Fibroblast of skin of back (primary cell): ENCODE data around the gene STAB1.
A peak's percentile ranks its signal among the peaks of the same experiment; 100 is the strongest.
"Not testable (repeated sequence)": the region's sequence is repeated elsewhere in the genome, so short reads cannot be mapped to it uniquely, and the experiment has no call there.

Experiments
- DNase-seq: peaks from one replicate; pipeline ENCODE4 v3.0.0-alpha.2; 2013

The STAB1 gene

DNA sequence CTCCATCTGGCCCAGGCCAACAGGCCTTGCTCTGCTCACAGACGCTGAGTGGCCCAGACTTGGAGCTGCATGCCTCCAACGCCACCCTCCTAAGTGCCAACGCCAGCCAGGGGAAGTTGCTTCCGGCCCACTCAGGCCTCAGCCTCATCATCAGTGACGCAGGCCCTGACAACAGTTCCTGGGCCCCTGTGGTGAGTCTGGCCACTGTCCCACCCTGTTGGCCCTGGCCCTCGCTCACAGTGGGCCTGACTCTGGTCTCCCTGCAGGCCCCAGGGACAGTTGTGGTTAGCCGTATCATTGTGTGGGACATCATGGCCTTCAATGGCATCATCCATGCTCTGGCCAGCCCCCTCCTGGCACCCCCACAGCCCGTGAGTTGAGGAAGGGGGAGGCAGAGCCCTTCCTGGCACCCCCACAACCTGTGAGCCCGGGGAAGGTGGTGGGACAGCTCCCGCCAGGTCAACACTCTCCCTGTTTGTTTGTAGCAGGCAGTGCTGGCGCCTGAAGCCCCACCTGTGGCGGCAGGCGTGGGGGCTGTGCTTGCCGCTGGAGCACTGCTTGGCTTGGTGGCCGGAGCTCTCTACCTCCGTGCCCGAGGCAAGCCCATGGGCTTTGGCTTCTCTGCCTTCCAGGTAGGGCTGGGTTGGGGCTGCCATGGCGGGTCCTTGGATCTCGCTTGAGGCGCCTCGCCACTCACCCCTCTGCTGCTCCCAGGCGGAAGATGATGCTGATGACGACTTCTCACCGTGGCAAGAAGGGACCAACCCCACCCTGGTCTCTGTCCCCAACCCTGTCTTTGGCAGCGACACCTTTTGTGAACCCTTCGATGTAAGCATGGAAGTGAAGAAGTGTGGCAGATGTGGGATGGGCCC is 28.5 kb downstream of the STAB1 start:
- DNase-seq = no peak

DNA sequence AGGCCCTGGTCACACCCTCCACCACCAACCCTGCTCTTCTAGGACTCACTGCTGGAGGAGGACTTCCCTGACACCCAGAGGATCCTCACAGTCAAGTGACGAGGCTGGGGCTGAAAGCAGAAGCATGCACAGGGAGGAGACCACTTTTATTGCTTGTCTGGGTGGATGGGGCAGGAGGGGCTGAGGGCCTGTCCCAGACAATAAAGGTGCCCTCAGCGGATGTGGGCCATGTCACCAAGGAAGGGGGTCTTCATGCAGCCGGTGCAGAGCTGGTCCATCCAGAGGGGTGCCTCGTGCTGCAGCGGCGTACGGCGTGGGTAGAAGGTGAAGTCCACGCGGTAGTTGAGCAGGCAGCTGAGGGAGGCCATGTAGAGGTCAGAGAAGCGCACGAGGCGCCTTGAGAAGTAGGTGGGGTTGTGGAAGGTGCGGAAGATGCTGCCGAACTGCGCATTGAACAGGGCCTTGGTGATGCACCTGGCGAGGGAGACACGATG is 29.2 kb downstream of the STAB1 start:
- DNase-seq = no peak

DNA sequence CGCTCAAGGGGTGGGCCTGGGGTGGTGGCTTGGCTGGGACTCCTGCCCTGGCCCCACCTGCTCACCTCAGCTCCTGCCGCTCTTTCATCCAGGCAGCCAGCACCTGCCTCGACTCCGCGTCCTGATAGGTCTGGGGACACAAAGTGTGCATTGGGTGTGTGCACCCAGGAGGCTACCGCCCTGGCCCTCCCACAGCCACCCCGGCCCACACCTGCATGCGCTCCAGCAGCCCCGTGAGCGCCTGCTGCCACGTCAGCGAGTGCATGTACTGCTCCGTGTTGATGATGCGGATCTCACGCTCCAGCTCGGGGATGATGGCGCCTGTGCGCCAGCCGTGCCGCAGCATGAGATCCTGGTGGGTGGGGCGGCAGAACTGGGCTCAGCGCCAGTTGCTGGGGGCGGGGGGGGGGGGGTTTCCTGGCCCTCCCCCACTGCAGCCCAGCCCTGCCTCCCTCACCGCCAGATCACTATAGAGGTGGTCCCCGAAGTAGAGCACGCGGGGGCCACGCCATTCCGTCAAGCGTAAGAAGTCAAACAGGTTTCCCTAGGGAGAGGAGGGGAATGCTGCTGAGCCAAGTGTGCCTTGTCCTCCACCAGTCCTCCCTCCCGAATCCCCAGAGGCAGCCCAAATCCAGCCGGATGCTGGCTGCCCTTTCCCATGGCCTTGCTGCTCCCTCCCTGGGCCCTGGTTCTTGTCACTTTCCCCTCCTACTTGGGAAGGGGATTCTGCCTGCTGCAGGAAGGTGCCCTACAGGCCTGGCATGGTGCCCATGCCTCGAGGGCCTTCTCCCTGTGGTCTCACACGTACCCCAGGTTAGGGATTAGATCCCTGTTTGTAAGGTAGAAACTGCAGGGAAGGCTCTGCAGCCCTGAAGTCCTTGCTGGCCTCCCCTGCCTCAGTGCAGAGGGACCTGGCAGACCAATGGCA is 29.9 kb downstream of the STAB1 start:
- no peak for DNase-seq

DNA sequence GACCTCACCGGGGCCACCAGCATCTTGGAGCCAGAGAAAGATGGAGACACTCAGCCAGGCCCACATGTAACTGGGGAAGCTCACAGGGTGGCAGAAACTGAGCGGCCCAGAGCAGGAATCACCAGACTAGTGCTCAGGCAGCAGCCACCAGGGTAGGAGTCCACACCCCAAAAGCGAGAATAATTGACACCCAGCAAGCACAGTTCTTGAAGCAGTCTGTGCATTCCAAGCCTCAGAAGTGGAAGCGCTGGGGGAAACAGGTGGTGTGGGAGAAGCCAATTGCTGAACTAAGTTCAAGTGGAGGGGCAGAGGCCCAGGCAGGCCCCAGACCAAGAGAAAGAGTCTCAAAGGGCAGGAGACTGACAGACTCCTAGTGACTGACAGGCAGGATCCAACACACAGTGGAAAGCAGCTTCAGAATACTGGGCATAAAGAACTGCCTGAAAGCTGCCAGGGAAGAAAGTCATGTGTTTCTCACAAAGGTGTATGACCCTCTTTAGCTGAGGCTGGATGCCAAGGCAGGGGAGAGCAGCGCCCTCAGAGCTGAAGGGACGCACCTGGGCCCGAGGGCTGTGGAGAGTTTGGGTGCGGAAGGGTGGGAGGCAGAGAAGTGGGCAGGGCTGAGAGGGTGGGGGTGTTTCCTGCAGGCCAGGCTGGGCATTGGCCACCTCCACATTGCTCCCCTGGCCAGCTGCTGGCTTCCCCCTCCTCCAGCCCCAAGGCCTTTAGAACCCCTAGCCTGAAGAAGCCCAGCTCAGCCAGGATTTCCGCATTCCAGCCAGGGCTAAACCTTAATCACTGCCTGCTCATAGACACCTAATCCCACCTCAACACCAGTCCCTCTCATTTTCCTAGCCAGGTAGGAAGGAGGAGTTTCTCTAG is 30.8 kb downstream of the STAB1 start:
- DNase-seq = no peak

DNA sequence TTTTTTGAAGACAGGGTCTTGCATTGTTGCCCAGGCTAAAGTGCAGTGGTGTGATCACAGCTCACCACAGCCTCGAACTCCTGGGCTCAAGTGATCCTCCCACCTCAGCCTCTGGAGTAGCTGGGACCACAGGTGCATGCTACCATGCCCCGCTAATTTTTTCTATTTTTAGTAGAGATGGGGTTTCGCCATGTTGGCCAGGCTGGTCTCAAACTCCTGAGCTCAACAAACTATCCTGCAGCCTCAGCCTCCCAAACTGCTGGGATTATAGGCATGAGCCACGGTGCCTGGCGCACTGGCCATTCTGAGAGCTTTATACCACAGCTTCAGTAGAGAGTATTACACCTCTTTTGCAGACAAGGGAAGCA is 31.5 kb downstream of the STAB1 start:
- not testable (repeated sequence) for DNase-seq

DNA sequence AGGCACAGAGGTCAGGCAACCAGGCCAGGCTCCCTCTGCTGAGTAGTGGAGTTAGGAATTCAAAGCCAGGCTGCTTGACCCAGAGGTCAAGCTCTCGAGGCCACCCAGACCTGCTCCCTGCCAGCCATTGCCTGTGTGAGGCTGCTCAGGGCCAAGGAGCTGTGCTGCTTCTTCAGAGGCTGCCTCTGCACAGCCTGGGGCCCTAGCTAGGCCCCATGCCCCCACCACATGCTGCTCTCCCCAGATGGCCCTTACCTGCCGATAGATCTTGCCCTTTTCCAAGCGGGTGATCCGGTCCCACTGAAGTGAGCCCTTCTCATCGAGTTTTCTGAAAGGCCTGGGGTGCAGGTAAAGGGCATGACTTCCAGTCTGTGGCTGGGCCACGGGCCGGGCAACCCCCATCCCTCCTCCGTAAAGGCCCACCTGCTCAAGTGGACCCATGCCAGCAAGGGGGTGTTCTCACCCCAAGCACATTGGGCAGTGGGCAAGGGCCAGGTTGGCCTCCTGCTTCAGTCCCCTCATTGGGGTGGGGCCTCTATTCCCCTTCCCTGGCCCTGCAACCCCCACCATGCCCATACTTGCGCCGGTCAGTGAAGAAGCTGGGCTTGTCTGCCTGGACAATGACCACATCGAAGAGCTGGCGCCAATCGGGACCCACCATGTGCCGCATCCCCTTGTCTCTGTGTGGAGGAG is 32.0 kb downstream of the STAB1 start:
- no peak for DNase-seq

DNA sequence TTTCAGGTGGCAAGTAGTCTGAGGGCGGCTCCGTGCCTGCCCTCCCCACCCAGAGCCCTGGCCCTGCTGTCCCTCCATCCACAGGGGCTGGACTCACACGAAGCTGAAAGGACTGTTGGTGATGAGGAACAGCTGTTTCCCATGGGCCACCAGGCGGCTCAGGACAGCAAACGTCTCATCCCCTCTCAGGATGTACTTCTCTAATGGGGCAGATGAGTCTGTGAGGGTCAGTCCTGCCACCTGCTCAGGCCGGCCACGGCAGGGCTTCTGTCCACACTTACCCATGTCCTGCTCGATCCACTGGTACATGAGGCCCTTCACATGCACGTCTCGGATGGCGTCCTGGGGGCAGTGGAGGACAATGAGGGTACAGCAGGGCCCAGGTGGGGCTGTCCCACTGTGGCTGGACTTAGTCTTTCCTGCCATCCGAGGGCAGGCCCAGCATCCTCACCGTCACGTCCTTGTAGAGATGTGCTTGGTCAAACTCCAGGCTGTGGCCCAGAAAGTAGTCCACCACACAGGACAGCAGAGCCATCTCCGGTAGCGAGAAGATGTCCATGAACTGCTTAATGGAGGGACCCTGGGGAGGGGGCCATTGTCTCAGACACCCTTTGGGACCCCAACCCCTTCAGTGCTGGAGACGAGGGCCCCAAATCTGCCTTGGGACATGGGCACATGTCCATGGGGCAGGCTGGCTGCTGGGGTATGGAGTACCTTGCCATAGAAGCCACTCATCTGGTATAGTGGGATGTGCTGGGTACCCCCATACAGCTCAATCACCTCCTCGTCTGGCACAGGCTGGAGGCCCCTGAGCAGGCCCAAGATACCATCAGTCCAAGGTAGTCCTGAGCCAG is 32.8 kb downstream of the STAB1 start:
- DNase-seq = no peak

DNA sequence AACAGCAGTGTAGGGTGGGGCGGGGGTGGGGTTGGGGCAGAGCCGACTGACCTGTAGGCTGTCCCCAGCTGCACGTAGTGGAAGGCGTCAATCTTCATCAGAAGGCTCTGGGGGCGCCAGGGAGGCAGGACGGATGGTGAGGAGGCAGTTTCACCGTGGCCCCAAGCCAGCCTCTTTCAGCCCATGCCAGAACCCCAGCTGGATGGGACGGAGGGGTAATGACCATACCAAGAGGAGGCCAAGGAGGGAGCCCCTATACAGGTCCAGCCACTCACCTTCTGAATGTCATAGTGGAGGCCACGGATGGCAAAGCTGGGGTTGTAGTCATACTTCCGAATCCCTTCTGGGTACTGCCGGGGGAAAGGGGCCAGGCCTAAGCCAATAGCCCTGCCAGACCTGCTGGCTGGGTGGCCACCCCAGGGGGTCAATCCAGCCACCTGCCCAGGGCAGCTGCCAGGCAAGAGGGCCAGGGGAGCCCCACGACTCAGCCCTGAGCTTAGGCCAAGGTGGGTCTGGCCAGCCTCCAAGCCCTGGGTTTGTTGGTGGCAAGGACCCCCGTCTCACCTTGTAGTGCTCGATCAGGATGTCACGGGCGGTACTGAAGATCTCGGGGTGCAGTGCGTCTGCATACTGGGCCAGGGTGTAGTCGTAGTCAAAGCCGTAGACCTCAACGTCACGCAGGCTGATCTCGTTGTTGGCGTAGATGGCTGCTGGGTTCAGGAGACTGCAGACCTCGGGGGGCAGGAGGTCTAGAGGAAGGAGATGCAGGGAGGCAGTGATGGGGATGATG is 33.6 kb downstream of the STAB1 start:
- no peak for DNase-seq

DNA sequence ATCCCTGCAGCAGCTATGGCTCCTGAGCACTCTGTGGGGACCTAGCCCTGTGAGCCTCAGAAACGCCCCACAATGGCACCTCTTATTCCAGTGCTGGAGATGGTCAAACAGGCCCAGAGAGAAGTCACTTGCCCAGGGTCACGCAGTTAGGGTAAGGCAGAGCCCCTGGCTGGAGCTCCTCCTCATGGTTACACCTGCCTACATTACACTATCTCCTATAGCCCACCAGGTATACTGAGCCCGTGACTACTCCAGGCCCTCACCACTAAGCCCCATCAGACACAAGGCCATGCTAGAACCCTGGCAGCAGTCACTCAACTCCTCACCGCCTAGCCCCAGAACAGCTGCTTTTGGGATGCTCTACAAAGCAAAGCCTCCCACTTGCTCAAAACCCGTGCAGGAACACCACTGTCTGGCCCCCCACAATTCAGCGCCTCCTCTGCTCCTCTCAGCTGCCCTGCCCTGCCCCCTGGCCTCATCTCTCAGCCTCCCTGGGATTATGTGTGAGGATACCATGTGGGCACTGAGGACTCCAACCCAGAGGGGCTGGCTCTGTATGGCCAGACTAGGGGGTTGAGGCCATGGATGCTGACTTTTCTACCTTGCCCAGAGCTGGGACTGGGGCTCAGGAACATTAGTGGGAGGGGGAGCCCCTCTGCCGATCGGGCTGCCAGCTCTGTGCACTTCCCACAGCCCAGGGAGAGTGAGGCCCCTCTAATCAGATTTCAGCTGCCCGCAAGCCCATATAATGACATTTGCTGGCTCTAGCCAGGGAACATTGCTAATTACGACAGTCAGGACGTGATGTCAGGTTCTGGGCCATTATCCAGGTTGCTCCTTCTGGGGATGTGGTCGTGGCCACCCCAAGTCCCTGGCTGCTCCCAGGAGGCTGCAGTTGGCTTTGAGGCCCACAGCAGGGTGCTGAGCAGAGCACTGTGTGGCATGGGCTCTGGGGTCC is 34.5 kb downstream of the STAB1 start:
- no peak for DNase-seq

DNA sequence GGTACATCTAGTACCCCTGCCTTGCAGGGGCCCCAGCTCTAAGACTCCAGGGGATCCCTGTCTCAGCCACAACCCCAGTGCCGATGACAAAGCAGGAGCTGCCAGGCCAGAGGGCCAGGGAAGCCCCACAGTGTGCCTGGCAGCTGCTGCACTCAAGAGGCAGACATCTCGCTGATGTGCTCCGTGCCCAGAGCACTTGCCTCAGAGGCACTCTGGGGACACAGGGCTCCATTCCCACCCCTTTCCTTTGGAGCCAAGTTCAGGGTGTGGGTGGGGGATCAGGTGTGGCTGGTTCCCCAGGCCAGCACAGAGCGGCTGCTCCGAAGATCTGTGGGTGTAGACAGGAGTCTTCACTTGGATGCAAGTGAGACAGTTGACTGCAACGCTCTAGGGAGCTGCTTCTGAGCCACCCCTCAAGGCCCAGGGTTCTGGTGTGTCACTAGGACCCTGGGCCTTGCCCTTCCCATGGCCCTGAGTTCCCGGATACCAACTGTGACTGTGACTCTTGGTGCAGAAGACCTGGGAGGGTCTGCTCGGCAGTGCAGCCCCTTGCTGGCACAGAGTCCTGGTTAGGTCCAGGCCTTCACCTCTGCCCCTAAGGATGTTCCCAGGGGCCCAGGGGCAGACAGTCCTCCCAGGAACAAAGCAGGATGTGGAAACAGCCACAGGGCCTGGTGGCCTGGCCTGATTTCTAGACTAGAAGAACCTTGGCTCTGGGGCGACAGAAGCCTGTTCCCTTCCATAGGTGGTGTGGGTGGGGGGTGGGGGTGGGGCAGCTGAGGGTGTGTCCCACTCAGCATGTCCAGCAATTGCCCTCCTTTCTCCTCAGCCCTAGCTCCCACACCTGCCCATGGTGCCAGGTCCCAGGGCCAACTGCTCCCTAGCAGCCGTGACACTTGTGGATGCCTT is 36.0 kb downstream of the STAB1 start:
- DNase-seq = no peak

DNA sequence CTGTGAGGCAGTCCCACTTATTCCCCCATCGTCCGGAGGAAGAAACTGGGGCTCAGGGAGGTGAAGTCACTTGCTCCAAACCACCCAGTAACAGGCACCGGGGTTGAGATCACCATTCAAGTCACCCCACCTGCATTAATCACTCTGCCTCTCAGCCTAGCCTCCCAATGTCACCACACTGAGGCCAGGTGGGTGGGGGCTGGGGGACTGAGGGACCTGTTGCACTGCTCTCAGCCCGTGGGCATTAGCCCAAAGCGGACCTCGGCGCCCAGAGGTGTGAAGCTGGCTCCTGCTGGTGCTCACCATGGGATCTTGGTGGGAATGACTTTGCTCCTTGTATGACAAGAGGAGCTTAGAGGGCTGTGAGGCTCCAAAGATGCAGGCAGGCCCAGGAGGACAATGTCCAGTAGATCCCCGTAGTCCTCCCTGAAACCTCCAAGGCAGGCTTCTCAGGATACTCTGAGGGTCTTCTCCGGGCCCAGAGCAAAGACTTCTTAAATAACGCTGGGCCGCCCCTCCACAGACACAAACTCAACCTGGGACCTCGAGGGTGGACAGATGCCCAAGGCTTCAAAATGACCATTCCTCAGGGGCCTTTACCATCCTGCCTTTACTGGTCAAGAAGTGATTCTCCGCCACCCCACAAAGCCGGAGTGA is 36.9 kb downstream of the STAB1 start:
- DNase-seq = no peak

DNA sequence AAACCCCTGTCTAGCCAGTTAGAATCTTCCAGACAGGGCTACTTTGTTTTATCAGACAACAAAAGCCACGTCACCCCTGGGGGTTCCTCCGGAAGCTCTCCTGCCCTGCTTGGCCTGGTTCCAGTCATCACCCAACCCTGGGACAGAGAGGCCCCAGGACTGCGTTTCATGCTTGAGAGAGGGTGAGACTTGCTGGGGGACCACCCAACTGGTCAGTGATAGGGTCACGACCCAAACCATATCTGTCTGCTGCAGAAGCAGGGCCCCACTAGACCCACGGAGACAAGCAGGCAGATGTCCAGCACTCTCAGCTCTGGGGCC is 37.3 kb downstream of the STAB1 start:
- peak; percentile 74 for DNase-seq

DNA sequence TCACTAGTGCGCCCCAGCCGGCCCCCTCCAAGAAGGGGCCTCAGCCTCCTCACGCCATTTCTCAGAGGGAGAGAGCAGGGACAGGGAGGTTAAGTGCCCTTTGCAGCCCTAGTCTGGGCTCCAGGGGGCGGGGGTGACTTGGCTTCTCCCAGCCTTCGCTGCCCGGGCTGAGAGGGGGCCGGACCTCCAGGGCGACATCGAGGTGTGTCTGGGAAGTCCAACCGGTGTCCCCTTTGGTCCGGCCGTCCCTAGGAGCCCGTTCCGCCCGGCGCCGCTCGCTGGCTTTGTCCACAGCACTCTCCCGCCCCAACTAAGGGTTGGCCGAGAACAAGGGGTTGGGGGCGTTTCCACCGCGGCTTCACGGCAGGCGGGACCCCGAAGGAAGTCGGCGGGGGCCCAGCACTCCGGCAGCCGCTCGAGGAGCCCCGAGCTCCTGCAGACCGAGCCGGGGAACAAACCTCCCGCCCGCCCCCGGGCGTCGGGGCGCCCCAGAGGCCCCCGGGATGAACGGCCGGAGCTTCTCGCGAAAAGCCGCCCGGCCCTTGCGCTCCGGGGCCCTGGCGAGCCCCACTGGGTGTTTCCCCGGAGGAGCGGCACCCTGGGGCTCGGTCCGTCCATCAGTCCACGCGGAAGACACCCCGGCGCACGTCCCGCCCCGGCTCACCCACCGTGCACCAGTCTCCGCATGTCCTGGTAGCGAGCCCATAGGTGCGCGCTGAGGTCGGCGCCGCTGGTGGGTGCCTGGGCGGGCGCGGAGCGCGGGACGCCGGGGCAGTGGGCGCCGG is 37.9 kb downstream of the STAB1 start:
- peak; percentile 23 for DNase-seq

DNA sequence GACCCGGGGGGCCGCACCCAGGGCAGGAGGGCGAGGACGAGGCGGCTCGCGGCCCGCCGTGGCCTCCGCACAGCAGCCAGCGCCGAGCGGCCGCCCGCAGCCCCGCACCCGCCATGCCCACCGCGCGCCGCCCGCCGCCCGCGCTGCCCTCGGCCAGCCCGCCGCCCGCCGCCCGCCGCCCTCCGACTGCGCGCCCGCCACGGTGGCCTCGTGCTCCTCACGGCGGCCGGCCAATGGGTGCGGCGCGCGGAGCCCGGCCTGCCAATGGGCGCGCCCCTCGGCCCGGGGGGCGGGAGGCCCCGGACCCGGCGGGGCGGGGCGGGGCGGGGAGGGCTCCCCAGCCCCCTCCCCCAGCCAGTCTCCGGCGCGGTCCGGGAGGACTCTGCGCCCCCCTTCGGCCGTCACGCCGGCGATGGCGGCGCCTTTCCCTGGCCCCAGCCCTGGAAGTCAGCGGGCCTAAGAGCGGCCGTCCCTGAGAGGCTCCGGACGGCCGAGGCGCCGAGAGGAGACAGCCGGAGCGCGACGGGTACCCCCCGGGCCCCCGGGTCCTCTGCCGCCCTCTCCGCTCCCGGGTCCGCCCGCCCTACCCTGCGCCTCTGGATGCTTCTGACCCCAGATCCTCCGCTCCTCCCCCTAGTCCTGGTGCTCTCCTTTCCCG is 38.6 kb downstream of the STAB1 start, which contains the start of gene NT5DC2:
NT5DC2 (minus strand) TSS at position 235 of the 658 bp plus-strand sequence; CDS start at position 115, 120 bp downstream.
- peak; percentile 84 for DNase-seq
